Left lung (tissue), 10 donors: ENCODE data around the gene HUNK. TPM values are rescaled to one million over a fixed set of nuclear protein-coding genes. Genes with fewer than 3 reads are reported as not detected.

Source experiments
- ATAC-seq: fragments of 200-7000 bp; cut with Tn5 transposase; one replicate; pipeline ENCODE4 v1.9.1; 2020; ENCODE audit warnings: moderate library complexity
- DNase-seq, 4 donors: peaks; one replicate each; pipeline ENCODE4 v3.0.0-alpha.2; 2013 to 2020
- H3K27ac ChIP-seq, 2 donors: fragments of 200-600 bp; sonication (generic) in 1 of 2; one replicate each; pipeline versions ENCODE4 v1.5.0 to v1.8.0; 2020 to 2021
- H3K27me3 ChIP-seq, 2 donors: fragments of 200-600 bp; sonication (generic) in 1 of 2; one replicate each; pipeline versions ENCODE4 v1.5.0 to v1.8.0; 2020 to 2021
- H3K36me3 ChIP-seq, 2 donors: fragments of 200-600 bp; sonication (generic) in 1 of 2; one replicate each; pipeline versions ENCODE4 v1.5.0 to v1.8.0; 2020 to 2021
- H3K4me1 ChIP-seq, 2 donors: fragments of 200-600 bp; one replicate each; pipeline ENCODE4 v1.8.0; 2021
- H3K4me3 ChIP-seq, 2 donors: fragments of 200-600 bp; sonication (generic) in 1 of 2; one replicate each; pipeline versions ENCODE4 v1.5.0 to v1.8.0; 2020 to 2021; ENCODE audit warnings: mild to moderate bottlenecking in 1 of 2
- H3K9me3 ChIP-seq, 2 donors: fragments of 200-600 bp; sonication (generic) in 1 of 2; one replicate each; pipeline versions ENCODE4 v1.5.0 to v1.8.0; 2020 to 2021
- intact Hi-C, 2 donors: fragments of 100-400 bp; cut with DNase I; formaldehyde crosslinking; loops; one replicate each; pipeline versions ENCODE4 v1.11.2 to v1.14.2; 2022
- polyA plus RNA-seq, 6 donors: library from polyadenylated mRNA; unstranded; fragments of 120-200 nt; gene quantifications; one replicate each; pipeline ENCODE4 v1.2.1, GENCODE V29; 2013; ENCODE audit not compliant: insufficient read length in 6 of 6
- total RNA-seq, 2 donors: library from RNA; stranded (reverse); fragmentation: NEBNext Ultra II Directional; extraction: Animal tissue kit (Norgen Biotek cat#: 25700); gene quantifications; one replicate each; pipeline ENCODE4 v1.2.1, GENCODE V29; 2021
- TF ChIP-seq, protein P1 (sequence below), 2 donors: fragments of 200-600 bp; sonication (generic) in 1 of 2; IDR thresholded peaks; one replicate each; pipeline versions ENCODE4 v1.5.0 to v1.8.0; 2021; ENCODE audit warnings: antibody characterized with exemption in 2 of 2
- donor health status: DM: no; HTN: yes; CAD: no.
- donor health status: DM: no; HTN: no; CAD: no.

The HUNK gene
- total and polyA plus RNA-seq, 8 donors = 2.9 to 7.4 (median 6.0) TPM

DNA sequence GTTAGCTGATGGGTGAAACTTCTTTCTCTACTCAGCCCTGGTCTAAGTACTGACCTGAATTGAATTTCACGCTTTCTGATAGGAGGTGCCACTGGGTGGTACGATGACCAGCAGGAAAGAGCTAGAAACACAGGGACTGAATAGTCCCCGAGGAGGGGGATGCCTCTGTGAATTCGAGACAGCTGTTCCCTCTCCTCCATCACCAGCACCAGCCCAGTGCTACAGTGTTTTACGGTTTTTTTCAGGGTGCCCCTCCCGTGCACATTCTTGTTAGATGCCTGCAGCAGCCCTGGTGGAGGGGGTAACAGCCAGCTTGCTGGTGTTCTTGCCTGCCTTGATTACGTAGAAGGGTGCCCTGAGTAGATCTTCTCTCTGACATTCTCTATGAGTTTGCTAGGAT lies 7.1 kb downstream of the HUNK start:
- H3K27me3 ChIP-seq = peaks cover 0 to 17% of the 10 kb centered on the region in 2 donors
- ATAC-seq = no peak
- no peaks in the 10 kb centered on the region for H3K36me3 ChIP-seq
- intact Hi-C loops = no loop called here
- DNase-seq = no peak
- H3K27ac ChIP-seq = no peak overlapping the region
- no peaks in the 10 kb centered on the region for H3K4me1 ChIP-seq
- TF ChIP-seq, protein P1, sequence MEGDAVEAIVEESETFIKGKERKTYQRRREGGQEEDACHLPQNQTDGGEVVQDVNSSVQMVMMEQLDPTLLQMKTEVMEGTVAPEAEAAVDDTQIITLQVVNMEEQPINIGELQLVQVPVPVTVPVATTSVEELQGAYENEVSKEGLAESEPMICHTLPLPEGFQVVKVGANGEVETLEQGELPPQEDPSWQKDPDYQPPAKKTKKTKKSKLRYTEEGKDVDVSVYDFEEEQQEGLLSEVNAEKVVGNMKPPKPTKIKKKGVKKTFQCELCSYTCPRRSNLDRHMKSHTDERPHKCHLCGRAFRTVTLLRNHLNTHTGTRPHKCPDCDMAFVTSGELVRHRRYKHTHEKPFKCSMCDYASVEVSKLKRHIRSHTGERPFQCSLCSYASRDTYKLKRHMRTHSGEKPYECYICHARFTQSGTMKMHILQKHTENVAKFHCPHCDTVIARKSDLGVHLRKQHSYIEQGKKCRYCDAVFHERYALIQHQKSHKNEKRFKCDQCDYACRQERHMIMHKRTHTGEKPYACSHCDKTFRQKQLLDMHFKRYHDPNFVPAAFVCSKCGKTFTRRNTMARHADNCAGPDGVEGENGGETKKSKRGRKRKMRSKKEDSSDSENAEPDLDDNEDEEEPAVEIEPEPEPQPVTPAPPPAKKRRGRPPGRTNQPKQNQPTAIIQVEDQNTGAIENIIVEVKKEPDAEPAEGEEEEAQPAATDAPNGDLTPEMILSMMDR (IDR thresholded peaks at IDR 0.05) = no peak
- H3K9me3 ChIP-seq = no peaks in the 10 kb centered on the region
- H3K4me3 ChIP-seq = no peak overlapping the region

DNA sequence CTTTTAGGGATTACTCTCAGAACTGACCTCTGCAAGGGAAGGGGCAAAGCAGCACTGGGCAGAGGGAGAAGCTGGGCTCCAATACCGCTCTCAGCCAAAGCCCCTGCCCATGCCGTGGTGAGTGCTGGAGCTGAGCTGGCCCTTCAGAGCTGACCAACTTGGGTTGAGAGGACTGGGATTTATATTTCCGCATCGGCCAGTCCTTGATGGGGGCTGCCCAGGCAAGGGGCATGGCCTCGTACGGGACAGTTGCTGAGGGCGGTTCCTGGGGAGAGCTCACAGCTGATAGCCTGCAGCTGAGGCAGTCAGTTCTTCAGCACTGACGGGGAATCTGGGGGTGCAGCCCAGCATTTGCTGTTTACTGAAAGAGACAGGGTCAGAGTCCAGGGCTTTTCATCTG lies 8.0 kb downstream of the HUNK start:
- intact Hi-C loops = no loop called here
- Histone ChIP-seq H3K9me3 (no peaks in the 10 kb centered on the region), H3K4me3 (no peak overlapping the region), H3K4me1 (no peaks in the 10 kb centered on the region), H3K36me3 (no peaks in the 10 kb centered on the region), H3K27ac (no peak overlapping the region), H3K27me3 (peaks cover 0 to 7% of the 10 kb centered on the region in 2 donors)
- TF ChIP-seq, protein P1 (IDR thresholded peaks at IDR 0.05) = no peak
- ATAC-seq (no peak), DNase-seq (peak in 1 of 4 donors; percentile 59)

DNA sequence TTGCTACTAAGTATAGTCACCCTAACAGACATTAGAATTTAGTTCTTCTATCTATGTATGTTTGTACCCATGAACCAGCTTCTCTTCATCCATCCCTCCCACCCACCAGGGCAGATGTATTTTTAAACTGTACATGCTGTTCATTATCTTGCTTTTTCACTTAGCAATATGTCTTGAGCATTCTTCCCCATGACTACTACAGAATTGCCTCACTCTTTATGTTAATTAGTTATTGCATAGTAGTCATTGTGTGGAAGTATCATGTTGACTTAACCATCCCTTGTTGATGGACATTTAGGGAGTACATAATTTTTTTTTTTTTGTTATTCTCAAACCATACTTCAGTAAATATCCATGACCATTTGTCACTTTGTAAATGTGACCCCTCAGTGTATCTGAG lies 9.9 kb downstream of the HUNK start:
- intact Hi-C loops = no loop called here
- no peak for DNase-seq
- Histone ChIP-seq H3K9me3 (no peaks in the 10 kb centered on the region), H3K4me3 (no peak overlapping the region), H3K36me3 (no peaks in the 10 kb centered on the region), H3K27ac (no peak overlapping the region), H3K4me1 (no peaks in the 10 kb centered on the region), H3K27me3 (no peaks in the 10 kb centered on the region)
- TF ChIP-seq, protein P1 (IDR thresholded peaks at IDR 0.05) = no peak
- ATAC-seq = no peak

DNA sequence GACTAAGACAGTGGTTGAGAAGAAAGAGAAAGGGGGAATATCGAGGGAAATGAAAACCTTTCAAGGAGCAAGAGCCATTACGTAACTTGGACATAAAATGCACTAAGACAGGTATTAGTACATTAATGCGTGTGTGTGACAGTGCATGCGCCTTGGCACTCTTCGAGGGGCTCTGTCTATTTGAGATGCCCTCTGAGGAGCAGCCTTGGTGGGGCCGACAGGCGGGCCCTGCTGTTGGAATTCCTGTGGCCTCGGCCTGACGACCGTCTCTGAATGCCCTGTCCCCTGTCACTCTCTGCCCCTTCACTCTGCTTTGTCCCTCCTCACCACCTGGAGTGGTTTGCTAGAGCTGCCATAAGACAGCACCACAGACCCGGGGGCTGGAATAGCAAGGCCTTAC lies 12.3 kb downstream of the HUNK start:
- ATAC-seq = no peak
- no peaks in the 10 kb centered on the region for H3K4me1 ChIP-seq
- no peaks in the 10 kb centered on the region for H3K36me3 ChIP-seq
- H3K9me3 ChIP-seq = no peaks in the 10 kb centered on the region
- TF ChIP-seq, protein P1 (IDR thresholded peaks at IDR 0.05) = no peak
- no peak for DNase-seq
- H3K4me3 ChIP-seq = no peak overlapping the region
- intact Hi-C loops = no loop called here
- no peaks in the 10 kb centered on the region for H3K27me3 ChIP-seq
- no peak overlapping the region for H3K27ac ChIP-seq

DNA sequence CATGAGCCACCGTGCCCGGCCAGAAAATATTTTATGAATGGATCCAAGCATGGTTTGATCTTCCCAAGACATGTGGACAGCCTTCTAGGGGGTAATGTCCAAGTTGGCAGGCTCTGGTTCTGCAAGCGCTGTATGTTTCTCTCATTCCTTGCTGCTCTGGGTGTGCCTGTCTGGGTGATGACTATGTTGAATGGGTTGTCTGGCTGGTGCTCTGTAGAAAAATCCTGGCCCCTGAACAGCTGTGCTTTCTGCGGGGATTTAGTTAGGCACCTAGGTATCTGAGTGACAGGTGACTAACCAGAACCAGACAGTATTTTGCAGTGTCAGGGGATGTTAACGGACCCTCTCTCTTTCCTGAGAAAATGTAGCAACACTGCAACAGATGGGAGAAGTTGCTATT lies 14.1 kb downstream of the HUNK start:
- no peaks in the 10 kb centered on the region for H3K9me3 ChIP-seq
- no peak for ATAC-seq
- intact Hi-C loops = no loop called here
- H3K27me3 ChIP-seq = no peaks in the 10 kb centered on the region
- no peaks in the 10 kb centered on the region for H3K36me3 ChIP-seq
- H3K4me3 ChIP-seq = no peak overlapping the region
- no peak for DNase-seq
- no peak overlapping the region for H3K27ac ChIP-seq
- no peaks in the 10 kb centered on the region for H3K4me1 ChIP-seq
- TF ChIP-seq, protein P1 (IDR thresholded peaks at IDR 0.05) = no peak
